Nephron progenitor cell (in vitro differentiated cells): ENCODE data around the gene GTPBP6.
"Not testable (repeated sequence)": the region's sequence is repeated elsewhere in the genome, so short reads cannot be mapped to it uniquely, and the experiment has no call there.

Experiments used
- DNase-seq: peaks from one replicate; pipeline ENCODE4 v3.0.0; 2021
- H3K27ac Mint-ChIP-seq: 2 replicates; pipeline ENCODE4 v1.8.0; 2021; ENCODE audit warnings: mild to moderate bottlenecking, moderate library complexity, mixed read lengths
- H3K27me3 Mint-ChIP-seq: 2 replicates; pipeline ENCODE4 v1.8.0; 2021; ENCODE audit warnings: mild to moderate bottlenecking, low read depth, mixed read lengths; ENCODE audit not compliant: poor library complexity
- H3K36me3 Mint-ChIP-seq: 2 replicates; pipeline ENCODE4 v1.8.0; 2021; ENCODE audit warnings: low read depth, mixed read lengths
- H3K4me1 Mint-ChIP-seq: 2 replicates; pipeline ENCODE4 v1.8.0; 2021; ENCODE audit warnings: mixed read lengths
- H3K4me3 Mint-ChIP-seq: 2 replicates; pipeline ENCODE4 v1.8.0; 2021; ENCODE audit warnings: mild to moderate bottlenecking, moderate library complexity, mixed read lengths
- H3K9me3 Mint-ChIP-seq: 2 replicates; pipeline ENCODE4 v1.8.0; 2021; ENCODE audit warnings: mild to moderate bottlenecking, moderate library complexity, mixed read lengths
- CTCF ChIP-seq: fragments of 200-600 bp; sonication (generic); IDR thresholded peaks from 2 replicates; pipeline ENCODE4 v1.5.0; 2021; ENCODE audit warnings: antibody characterized with exemption

GTPBP6 gene

GRCh38 chrX:311156-312129 lies 7.2 kb downstream of the GTPBP6 start:
- H3K9me3 Mint-ChIP-seq: no peaks in the 10 kb centered on the region
- no peak for TF ChIP-seq CTCF
- H3K36me3 Mint-ChIP-seq: peaks cover 53% of the 10 kb centered on the region
- H3K4me1 Mint-ChIP-seq: no peaks in the 10 kb centered on the region
- no peak overlapping the region for H3K4me3 Mint-ChIP-seq
- H3K27me3 Mint-ChIP-seq: no peaks in the 10 kb centered on the region
- DNase-seq: no peak
- no peak overlapping the region for H3K27ac Mint-ChIP-seq

GRCh38 chrX:310621-311155 lies 7.9 kb downstream of the GTPBP6 start:
- H3K36me3 Mint-ChIP-seq: peaks cover 60% of the 10 kb centered on the region
- H3K27me3 Mint-ChIP-seq: no peaks in the 10 kb centered on the region
- TF ChIP-seq CTCF: no peak
- H3K4me1 Mint-ChIP-seq: no peaks in the 10 kb centered on the region
- no peak overlapping the region for H3K4me3 Mint-ChIP-seq
- no peak for DNase-seq
- H3K9me3 Mint-ChIP-seq: no peaks in the 10 kb centered on the region
- H3K27ac Mint-ChIP-seq: peak overlapping the region; percentile 29

- Mint-ChIP-seq H3K9me3 (no peaks in the 10 kb centered on the region), H3K4me3 (no peak overlapping the region), H3K4me1 (no peaks in the 10 kb centered on the region), H3K27me3 (no peaks in the 10 kb centered on the region), H3K27ac (peak overlapping the region; percentile 93), H3K36me3 (peaks cover 73% of the 10 kb centered on the region)
- no peak for DNase-seq
- no peak for TF ChIP-seq CTCF
Observed at GRCh38 chrX:308821-309520, 9.6 kb downstream of the GTPBP6 start.

- H3K9me3 Mint-ChIP-seq: peaks cover 4% of the 10 kb centered on the region
- no peak for DNase-seq
- no peaks in the 10 kb centered on the region for H3K27me3 Mint-ChIP-seq
- H3K4me3 Mint-ChIP-seq: no peak overlapping the region
- no peak for TF ChIP-seq CTCF
- H3K4me1 Mint-ChIP-seq: no peaks in the 10 kb centered on the region
- H3K27ac Mint-ChIP-seq: no peak overlapping the region
- H3K36me3 Mint-ChIP-seq: peaks cover 72% of the 10 kb centered on the region
Observed at GRCh38 chrX:307261-308111, 11.1 kb downstream of the GTPBP6 start.

- not testable (repeated sequence) for H3K27me3 Mint-ChIP-seq, H3K27ac Mint-ChIP-seq, H3K4me1 Mint-ChIP-seq, DNase-seq, H3K9me3 Mint-ChIP-seq, H3K4me3 Mint-ChIP-seq
- H3K36me3 Mint-ChIP-seq: peaks cover 73% of the 10 kb centered on the region
Observed at GRCh38 chrX:306614-307251, 11.9 kb downstream of the GTPBP6 start.

- H3K4me3 Mint-ChIP-seq, H3K4me1 Mint-ChIP-seq, H3K27me3 Mint-ChIP-seq, H3K27ac Mint-ChIP-seq, H3K9me3 Mint-ChIP-seq, DNase-seq: not testable (repeated sequence)
- peaks cover 78% of the 10 kb centered on the region for H3K36me3 Mint-ChIP-seq
Observed at GRCh38 chrX:305781-306613, 12.6 kb downstream of the GTPBP6 start.
